Hepatic stellate cell (primary cell): ENCODE measurements around the gene DRP2.
"Not testable (repeated sequence)": the region's sequence is repeated elsewhere in the genome, so short reads cannot be mapped to it uniquely, and the experiment has no call there.

ENCODE experiments used
- DNase-seq: peaks from one replicate; pipeline ENCODE4 v3.0.0; 2011; ENCODE audit warnings: low spot score

DRP2 gene

GRCh38 chrX:101219116-101219863 lies at the start of gene DRP2:
DRP2 (plus strand) TSS chrX:101219786; CDS start chrX:101231648, 11,862 bp downstream.
- DNase-seq, result peak; percentile 26

GRCh38 chrX:101171883-101172400 lies 47.6 kb upstream of the DRP2 start:
- no peak for DNase-seq

GRCh38 chrX:101176439-101176838 lies 43.1 kb upstream of the DRP2 start:
- no peak for DNase-seq

- DNase-seq, result not testable (repeated sequence)
Measured at GRCh38 chrX:101184876-101185275, 34.7 kb upstream of the DRP2 start.

- DNase-seq, result not testable (repeated sequence)
Measured at GRCh38 chrX:101187961-101188360, 31.6 kb upstream of the DRP2 start.

GRCh38 chrX:101190736-101191135 lies 28.9 kb upstream of the DRP2 start:
- no peak for DNase-seq

GRCh38 chrX:101191217-101191750 lies 28.3 kb upstream of the DRP2 start:
- peak; percentile 10 for DNase-seq

- DNase-seq, result no peak
Measured at GRCh38 chrX:101195442-101196173, 24.0 kb upstream of the DRP2 start.

GRCh38 chrX:101203761-101204351 lies 15.7 kb upstream of the DRP2 start:
- no peak for DNase-seq

GRCh38 chrX:101206471-101206870 lies 13.1 kb upstream of the DRP2 start:
- DNase-seq, result peak; percentile 24

GRCh38 chrX:101208152-101208905 lies 11.3 kb upstream of the DRP2 start:
- DNase-seq, result no peak

- DNase-seq, result no peak
Measured at GRCh38 chrX:101210630-101211029, 9.0 kb upstream of the DRP2 start.

- no peak for DNase-seq
Measured at GRCh38 chrX:101217689-101218088, 1.9 kb upstream of the DRP2 start.

- DNase-seq, result peak; percentile 34
Measured at GRCh38 chrX:101219864-101220346, 319 bp downstream of the DRP2 start.

- no peak for DNase-seq
Measured at GRCh38 chrX:101220662-101221260, 1.2 kb downstream of the DRP2 start.

GRCh38 chrX:101223226-101223625 lies 3.6 kb downstream of the DRP2 start:
- no peak for DNase-seq

- DNase-seq, result peak; percentile 40
Measured at GRCh38 chrX:101229170-101229569, 9.6 kb downstream of the DRP2 start.

GRCh38 chrX:101230636-101231035 lies 11.1 kb downstream of the DRP2 start:
- DNase-seq, result no peak

- no peak for DNase-seq
Measured at GRCh38 chrX:101231080-101231479, 11.5 kb downstream of the DRP2 start.

GRCh38 chrX:101232316-101232715 lies 12.7 kb downstream of the DRP2 start:
- DNase-seq, result no peak

GRCh38 chrX:101237041-101237440 lies 17.5 kb downstream of the DRP2 start:
- DNase-seq, result no peak
